CD4-positive, alpha-beta T cell treated with Interleukin-6 for 4 hours (primary cell): ENCODE measurements around the gene PRPF6.
"Not testable (repeated sequence)": the region's sequence is repeated elsewhere in the genome, so short reads cannot be mapped to it uniquely, and the experiment has no call there.

Experiments used
- DNase-seq: peaks from one replicate; pipeline ENCODE4 v3.0.0-alpha.2; 2020; ENCODE audit warnings: mixed read lengths

The PRPF6 gene

DNA sequence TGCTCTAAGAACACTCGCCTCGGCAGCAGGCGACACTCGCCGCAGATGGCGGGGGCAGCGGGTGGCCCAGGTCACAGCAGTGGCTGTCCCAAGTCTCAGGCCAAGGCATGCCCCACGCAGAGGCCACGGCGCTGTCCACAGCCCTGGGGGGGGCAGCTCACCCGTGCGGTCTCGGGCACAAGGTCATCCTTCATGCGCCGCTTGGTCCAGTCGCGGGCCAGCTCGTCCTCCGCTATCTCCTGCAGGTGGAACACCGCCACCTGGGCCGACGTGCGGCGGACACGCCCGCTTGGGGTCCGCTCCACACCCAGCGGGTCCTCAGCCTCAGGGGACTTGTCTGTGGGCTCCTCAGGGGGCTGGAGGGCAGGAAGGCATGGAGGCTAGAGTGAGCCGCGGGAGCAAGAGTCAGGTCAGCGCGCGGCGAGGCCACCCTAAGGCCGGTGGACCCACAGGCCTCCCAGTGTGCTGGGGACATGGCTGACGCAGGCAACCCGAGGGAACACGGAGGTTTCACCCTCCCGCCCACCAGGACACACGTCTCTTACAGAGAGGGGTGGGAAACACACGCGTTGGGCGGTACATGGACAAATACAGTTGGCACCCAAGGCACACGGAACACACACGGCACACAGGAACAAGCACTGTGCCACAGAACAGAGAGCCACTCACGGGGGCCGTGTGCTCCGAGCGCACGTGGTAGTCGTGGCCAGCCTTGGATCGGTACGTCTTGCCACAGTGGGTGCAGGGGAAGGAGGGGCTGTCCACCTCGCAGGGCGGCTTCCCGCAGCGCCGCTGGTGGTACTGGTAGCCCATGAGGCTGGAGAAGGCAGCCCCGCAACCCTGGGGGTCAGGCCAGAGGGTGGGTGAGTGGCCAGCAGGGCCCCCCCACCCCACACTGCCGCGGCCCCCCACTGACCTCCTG lies 18.2 kb upstream of the PRPF6 start:
- no peak for DNase-seq

DNA sequence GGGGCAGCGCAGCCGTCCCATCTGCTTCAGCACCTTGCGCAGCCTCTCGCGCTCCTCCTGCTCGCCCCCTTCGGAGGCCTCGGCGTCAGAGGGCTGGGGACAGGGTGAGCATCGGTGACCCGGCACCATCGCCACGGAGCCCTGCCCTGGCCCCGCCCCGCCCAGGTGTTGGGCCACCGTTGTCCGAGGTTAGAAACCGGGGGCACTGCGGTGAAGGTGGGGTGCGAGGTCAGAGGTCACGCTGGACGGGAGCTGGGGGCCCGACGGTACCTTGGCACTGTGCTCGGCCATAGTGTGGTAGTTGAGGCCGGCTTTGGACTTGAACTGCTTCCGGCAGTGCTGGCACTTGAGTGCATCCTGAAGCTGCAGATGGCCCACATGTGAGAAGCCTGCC lies 17.6 kb upstream of the PRPF6 start:
- no peak for DNase-seq

DNA sequence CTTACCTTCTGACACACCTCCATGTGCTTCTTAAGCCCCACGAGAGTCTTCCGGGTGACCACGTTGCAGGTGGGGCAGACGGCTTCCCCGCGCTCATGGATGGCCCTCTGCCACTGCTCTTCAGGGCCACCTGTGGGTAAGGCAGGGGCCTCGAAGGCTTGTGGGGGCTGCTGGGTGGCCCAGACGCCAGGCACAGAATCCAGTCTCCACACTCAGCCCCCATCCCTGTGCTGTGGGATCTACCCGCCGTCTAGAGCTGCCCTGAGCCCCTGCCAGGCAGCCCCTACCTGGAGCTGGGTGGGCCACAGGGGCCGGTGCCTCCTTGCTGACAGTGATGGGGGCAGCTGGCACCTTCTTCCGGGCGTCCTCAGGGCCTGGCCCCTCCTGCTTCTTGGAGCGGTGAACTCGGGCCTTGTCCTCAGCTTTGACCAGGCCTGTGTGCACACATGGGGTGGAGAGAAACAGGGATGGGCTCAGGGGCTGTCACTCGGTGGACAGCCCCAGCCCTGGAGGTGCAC lies 17.1 kb upstream of the PRPF6 start:
- no peak for DNase-seq

DNA sequence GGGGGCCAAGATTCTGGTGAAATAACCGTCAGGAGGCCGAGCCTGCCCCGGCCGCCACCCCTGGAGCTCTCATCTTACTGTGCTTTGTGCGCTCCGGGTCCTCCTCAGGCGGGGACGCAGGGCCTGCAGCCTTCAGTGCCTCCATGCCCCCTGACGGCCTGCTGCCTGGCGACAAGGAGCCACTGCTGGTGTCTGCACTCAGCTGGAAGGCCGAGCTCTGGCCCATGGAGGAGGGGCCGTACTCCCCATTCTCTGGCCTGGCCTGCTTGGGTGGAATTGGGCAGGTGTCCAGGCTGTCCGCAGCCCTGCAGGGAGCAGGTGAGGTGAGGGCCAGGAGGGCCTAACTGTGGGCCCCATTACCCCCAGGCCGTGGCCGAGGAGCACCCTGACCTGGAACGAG lies 16.5 kb upstream of the PRPF6 start:
- no peak for DNase-seq

DNA sequence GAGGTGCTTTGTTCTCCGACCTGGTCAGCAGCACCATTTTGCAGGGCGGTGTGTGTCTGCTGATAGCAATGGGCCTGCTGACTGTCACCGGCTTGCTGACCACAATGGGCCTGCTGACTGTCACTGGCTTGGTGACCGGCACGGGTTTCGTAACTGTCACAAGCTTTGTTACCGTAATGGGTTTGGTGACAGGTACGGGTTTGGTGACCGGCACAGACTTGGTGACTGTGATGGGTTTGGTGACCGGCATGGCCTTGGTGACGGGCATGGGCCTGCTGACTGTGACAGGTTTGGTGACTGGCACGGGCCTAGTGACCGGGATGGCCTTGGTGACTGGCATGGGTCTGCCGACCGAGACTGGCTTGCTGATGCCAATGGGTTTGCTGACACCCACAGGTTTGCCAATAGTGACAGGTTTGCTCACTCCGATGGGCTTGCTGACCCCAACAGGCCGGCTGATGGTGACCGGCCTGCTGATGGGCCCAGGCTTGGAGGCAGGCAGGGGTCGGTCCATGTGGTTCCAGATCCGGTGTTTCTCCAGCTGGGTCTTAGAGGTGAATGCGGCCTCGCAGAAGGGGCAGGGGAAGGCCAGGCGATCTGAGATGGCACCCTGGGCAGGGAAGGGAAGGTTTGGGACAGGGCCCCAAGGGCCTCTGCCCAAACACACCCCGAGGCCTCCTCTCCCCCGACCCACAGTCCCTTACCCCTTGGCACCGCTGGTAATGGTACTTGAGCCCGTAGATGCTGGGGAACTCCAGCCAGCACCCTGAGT lies 14.6 kb upstream of the PRPF6 start:
- no peak for DNase-seq

DNA sequence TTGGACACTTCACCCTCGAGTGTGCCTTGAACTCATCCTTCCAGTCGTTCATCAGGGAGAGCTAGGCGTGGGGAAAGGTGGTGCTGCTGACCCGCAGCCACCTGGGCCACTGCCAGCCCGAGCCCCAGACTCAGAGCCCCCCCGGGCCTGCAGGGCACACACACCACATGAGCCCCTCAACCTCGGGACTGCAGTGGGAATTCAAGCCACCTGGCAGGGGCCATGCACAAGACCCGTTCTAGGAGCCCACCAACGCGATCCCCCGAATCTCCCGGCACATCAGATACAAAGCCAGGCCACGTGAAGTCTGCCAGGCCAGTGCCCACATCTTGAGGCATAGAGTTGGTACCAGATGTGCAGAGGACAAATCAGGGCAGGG lies 14.0 kb upstream of the PRPF6 start:
- DNase-seq = no peak

DNA sequence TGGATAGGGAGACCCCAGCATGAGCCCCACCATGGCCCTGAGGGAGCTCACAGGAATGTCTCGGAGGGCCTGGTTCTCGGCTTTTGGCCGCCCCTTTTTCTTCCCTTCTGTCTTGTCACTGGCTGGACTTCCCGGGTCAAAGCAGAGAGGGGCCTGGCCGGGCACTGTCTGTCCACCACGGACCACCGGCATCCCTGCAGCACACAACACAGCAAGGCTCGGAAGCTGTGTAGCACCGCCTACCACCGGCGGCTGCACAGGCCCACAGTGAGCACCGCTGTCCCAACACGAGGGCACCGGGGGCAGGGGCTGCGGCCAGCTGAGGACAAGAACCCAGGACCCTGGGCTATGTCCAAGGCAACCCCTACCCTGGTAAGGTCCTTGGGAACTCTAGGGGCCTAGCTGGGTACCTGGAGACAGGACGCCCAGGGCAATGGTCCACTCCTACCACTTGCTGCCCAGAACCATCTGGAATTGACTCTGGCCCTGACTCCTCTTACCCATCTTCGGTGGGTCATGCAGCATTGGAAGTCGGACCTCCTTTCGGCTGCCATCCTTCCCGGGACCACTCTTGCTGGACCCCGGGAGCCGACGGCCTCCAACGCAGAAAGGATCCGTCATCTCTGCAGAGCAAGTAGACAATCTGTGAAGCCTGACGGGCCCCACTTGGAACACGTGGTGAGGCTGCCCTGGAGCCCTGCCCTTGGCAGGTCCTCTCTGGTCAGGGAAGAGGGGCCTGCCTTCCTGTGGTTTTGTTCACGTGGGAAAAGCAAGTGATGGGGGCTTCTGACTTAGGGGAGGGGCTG lies 13.4 kb upstream of the PRPF6 start:
- no peak for DNase-seq

DNA sequence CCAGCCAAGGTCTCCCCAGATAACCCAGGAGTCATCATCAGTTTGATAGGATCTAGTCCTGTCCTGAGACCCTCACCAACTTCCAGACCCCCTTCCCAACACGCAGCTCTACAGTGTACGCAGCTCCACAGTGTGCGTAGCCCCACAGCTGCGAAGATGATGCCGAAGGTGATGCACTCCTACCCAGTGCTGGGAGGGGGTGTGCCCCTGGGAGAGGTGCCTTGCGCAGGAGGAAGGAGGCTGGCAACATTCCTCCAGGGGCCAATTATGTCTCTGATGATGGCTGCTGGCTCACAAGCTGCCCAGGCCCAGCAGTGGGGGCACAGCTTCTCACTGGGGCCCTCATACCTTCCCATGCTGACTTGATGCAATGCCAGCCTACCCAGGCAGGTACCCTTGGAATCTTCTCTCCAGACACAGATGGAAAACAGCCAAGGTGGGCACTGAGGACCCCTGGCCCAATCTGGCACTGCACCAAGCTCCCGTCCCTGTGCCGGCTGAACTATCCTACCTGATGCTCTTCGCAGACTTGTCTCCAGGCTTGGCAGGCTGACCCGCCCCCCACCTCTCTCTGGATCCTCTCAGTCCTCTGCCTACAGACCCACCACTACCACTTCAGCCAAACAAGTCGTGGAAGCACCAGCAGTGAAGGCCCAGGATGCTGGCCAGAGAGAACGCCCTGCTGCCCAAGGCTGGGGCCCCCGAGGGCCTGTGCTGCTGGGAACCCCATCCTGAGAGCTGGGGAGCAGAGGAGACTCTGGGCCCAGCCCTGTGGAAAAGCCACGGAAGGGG lies 12.6 kb upstream of the PRPF6 start:
- no peak for DNase-seq

DNA sequence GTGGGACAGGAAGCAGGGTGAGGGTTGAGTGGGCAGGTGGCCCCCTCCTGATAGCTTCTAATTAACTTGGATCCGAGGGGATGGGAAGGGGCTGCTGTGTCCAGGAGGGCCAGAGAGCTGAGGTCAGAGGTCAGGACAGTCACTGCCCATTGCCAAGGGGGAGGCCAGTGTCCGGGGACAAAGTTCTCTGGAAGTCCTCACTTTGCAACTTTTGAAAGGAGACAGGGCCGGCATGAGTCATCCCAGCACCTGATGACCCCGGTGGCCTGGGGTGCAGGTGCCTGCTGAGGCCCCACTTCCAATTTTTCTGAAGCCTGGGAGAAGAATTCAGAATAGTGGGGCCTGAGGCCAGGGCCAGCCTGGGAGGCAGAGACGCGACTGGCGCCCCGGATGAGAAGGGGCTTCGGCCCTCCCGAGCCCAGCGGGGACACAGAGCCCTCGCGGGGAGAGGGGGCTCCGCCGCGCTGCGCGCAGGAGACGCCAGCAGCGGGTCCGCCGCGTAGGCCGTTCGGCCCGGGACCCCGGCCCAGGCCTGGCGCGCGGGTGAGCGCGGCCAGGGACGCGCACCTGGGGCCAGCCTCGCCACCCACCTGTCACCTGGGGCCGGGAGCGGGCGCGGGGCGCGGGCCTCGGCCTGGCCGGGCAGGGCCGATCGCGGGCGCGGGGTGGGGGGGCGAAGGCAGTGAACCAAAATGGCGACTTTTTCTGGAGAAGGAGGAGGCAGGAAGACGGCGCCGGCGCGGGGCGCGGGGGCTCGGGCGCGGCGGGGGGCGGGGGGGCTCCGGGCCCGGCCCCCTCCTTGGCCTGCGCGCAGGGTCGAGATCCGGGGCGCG lies 11.8 kb upstream of the PRPF6 start:
- peak; percentile 60 for DNase-seq

DNA sequence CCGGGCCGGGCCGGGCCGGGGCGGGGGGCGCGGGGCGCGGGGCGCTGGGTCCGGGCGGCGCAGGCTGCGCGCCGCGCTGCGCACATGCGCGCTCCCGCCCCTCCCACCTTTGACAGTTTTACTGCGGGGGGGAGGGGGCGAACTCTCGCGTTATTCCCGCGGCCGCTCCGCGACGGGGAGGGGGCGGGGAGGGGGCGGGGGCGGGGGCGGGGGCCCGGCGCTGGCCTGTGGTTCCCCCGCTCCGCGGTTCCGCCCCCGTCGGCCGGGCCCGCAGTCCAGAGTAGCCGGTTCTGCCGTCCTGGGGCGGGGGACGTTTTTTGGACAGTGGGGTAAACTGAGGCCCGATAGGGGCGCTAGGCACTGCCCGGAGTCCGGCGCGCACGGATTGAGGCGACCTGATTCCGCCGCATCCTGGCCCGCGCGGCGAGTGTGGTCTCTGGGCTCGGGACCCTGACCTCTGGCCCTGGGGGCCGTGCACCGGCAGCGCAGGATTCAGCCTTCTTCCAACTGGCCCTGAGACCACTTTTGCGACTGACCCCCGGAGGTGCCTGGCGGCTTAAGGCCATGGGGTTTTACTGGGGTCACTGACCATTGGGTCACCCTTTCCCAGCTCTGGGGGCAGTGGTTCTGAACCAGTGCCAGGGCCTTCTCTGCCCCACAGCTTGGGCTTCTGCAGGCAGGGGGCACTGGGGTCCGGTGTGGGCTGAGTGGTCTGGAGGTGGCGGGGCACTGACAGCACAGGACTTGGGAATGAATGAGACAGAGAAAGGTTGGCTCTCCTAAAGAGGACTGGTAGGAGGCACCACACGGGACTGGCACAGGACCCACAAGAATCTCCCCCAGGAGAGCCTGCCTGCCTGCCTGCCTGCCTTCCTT lies 10.9 kb upstream of the PRPF6 start, which contains the start of gene ZNF512B:
ZNF512B (minus strand) TSS at position 93 of the 876 bp plus-strand sequence. CDS start 1,980 bp downstream, outside the sequence.
- peak; percentile 82 for DNase-seq

DNA sequence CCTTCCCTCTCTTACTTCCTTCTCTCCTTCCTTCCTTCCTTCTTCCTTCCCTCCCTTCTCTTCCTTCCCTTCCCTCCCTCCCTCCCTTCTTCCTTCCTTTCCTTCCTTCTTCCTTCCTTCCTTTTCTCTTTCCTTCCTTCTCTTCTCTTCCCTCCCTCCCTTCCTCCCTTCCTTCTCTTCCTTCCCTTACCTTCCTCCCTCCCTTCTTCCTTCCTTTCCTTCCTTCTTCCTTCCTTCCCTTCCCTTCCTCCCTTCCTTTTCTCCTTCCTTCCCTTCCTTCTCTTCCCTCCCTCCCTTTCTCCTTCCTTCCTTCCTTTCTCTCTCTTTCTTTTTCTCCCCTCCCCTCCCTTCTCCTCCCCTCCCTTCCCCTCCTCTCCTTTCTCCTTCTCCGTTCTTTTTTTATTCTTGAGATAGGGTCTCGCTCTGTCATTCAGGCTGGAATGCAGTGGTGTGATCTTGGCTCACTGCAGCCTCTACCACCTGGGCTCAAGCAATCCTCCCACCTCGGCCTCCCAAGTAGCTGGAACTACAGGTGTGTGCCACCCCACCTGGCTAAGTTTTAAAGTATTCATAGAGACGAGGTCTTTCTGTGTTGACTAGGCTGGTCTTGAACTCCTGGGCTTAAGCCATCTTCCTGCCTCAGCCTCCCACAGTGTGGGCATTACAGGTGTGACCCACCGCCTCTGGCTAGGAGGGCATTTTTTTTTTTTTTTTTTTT lies 10.1 kb upstream of the PRPF6 start:
- DNase-seq = no peak

DNA sequence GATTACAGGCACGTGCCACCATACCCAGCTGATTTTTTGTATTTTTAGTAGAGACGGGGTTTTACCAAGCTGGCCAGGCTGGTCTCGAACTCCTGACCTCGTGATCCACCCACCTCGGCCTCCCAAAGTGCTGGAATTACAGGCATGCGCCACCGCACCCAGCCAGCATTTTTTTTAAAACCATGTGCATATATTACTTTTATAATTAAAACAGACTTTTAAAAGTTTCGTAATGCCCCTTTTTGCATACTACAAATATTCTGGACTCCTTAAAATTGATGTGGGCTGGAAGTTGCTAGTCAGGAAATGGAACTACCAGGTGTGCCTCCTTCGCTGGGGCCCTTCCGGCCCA lies 9.0 kb upstream of the PRPF6 start:
- not testable (repeated sequence) for DNase-seq

DNA sequence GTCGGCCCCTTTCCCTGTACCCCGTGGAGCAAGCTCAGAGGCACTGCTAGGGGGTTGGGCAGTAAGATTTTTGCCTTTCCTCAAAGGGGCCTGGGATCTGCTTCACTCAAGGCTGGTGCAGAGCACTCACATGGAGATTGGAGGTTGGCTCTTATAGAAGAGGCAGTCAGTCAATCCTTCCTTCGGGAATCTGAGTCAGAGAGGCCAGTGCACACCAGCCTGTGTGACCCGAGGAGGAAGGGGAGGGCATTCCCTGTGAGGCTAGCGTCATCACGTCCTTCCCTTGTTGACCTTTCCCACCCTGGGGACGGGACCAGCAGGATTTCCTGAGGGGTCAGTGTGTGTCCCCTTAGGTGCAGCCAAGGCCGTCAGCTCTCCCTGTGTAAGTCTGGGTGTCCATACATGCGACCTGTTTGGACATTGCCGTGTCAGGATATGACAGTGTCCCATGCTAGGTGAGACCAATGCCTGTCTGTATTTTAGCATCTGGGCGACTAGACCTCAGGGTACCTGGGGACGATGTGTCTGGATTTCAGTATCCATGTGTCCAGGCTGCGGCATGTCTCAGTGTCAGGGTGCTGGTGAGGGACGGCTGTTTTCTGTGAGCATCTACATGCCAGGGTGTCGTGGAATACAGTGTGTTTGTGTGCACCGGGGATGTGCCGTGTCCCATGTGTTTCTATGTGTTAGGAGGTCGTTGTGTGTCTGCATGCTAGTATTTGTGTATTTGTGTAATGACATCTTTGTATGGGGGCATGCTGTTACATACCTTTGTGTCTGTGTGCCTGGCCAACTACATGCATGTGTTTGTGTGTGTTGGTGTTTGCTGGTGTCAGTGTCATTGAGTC lies 8.4 kb upstream of the PRPF6 start:
- no peak for DNase-seq

DNA sequence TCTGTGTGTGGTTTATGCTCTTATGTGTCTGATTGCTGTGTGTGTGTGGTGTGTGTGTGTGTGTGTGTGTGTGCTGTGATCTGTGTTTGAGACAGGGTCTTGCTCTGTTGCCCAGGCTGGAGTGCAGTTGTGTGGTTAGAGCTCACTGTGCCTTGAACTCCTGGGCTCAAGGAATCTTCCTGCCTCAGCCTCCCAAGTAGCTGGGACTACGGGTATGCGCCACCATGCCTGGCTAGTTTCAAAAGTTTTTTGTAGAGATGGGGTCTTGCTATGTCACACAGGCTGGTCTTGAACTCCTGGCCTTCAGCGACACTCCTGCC lies 7.8 kb upstream of the PRPF6 start:
- DNase-seq = no peak

DNA sequence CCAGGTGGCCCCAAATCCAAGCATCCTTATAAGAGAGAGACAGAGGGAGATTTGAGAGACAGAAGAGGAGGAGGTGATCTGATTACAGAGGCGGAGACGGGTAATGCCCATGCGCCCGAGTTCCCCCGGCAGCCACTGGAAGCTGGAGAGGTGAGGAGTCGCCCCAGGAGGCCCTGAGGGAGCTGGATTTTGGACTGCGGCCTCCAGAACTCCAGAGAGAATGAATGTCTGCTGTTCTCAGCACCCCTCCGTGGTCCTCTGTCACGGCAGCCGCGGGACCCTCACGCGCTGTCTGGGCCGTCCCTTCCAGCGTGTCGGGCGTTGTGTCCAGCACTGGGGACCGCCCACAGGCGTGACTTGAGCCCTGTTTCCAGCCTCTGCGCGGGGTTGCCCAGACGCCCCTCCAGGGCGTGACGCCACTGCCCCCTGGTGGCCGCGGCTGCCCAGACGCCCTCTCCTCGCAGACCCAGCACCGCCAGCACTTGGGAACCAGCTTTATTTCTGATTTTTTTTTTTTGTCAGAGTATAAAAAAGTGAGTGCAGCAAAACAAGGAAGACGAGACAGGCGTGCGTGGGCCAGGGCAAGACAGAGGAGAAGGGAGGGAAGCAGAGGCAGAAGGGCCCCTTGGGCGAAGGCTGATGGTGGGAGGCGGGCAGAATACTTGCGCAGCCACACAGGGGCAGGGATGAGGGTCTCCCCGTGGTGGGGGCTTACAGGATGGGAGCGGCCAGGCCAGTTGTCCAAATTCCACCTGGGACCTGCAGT lies 7.1 kb upstream of the PRPF6 start:
- DNase-seq = peak; percentile 84

DNA sequence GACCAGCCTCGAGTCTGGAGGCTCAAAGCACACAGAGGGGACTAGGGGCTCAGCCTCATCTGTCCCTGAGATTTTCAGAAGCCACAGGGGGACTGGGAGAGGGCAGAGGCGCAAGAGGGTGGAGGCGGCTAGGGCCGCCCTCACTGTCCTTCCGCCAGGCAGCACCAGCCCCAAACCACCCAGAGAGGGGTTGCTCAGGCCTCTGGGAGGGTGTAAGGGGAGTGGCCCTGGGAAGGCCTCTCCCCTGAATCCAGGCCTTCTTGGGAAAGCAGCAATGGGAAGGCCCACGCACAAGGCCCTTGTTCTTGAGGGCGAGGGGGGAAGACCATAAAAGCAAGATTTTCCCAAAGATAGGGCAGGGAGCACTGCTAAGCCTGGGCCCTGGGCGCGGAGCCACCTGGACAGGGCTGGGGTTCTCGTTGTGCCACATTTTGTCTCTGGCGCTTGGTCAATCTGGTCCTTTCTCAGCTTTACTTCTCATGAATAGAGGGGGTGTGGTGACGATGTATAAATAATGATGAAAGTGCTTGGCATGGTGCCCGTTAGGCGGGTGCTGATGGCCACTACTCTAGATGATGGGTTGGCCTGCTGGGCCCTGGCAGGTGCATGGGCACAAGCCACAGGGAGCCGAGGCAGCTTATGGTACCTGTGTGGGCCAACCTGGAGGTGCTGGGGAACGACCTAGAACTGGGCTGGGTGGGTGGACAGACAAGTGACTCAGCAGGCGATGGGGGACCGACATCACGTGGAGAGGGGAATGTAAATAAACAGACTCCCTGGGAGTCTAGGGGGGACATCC lies 6.3 kb upstream of the PRPF6 start:
- DNase-seq = no peak

DNA sequence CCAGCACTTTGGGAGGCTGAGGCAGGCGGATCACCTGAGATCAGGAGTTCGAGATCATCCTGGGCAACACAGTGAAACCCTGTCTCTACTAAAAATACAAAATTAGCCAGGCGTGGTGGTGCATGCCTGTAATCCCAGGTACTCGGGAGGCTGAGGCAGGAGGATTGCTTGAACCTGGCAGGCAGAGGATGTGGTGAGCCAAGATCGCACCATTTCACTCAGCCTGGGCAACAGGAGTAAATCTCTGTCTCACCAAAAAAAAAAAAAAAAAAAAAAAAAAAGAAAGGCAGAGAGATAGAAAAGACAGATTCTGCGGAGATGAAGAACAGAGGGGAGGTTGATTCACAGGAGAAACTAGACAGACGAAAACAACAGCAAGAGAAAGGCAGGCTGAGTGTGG lies 4.4 kb upstream of the PRPF6 start:
- not testable (repeated sequence) for DNase-seq
